B cell (primary cell): Measurements from ENCODE around the gene SEMA4D. TPM values are rescaled to one million over a fixed set of nuclear protein-coding genes. Genes with fewer than 3 reads are reported as not detected.

ENCODE experiments used
- ATAC-seq: fragments of 200-7000 bp; cut with Tn5 transposase; one replicate; pipeline ENCODE4 v1.10.0; 2021; ENCODE audit warnings: low read depth, mild to moderate bottlenecking, moderate number of reproducible peaks, moderate library complexity
- CTCF ChIA-PET: fragments of 350-600 bp; sonication (Branson Sonifier 250); formaldehyde crosslinking; loops from one replicate; lab custom pipeline; 2021; ENCODE audit warnings: antibody characterized with exemption, inconsistent platforms; lab: Charles Lee
- POLR2A ChIA-PET: fragments of 350-600 bp; sonication (Branson Sonifier 250); formaldehyde crosslinking; loops from one replicate; lab custom pipeline; 2021; ENCODE audit warnings: antibody characterized with exemption; lab: Charles Lee
- DNase-seq: peaks from one replicate; pipeline ENCODE4 v3.0.0; 2013
- H2AFZ ChIP-seq: 2 replicates; pipeline ENCODE4 v1.6.1; 2012; ENCODE audit warnings: mild to moderate bottlenecking, low read depth, low read length; ENCODE audit not compliant: insufficient read depth, poor library complexity, severe bottlenecking
- H3K27ac ChIP-seq, 2 donors: 1 replicate in 1 of 2; 2 replicates in 1 of 2; pipeline ENCODE4 v1.5.1; 2012 to 2013; ENCODE audit warnings: low read length in 2 of 2, mild to moderate bottlenecking in 2 of 2, moderate library complexity in 1 of 2
- H3K27me3 ChIP-seq, 4 experiments: fragments of 200-600 bp in 1 of 4; sonication (generic) in 1 of 4; replicated peaks in 1 of 4; 1 replicate in 2 of 4; 2 replicates in 2 of 4; pipeline versions ENCODE4 v1.6.1 to v1.7.0; 2013 to 2016; ENCODE audit warnings: low read length in 3 of 4, mild to moderate bottlenecking in 2 of 4, mixed read lengths in 1 of 4, moderate library complexity in 1 of 4; ENCODE audit not compliant: insufficient read depth in 4 of 4, control insufficient read depth in 3 of 4; ENCODE audit errors: control extremely low read depth in 1 of 4
- H3K36me3 ChIP-seq, 2 experiments: replicated peaks in 1 of 2; 1 replicate in 1 of 2; 2 replicates in 1 of 2; pipeline versions ENCODE4 v1.6.1 to v1.7.1; 2013; ENCODE audit warnings: low read length in 1 of 2; ENCODE audit not compliant: insufficient read depth in 2 of 2, control insufficient read depth in 1 of 2; ENCODE audit errors: control extremely low read depth in 1 of 2, extremely low read depth in 1 of 2
- H3K4me1 ChIP-seq, 2 donors: fragments of 200-600 bp in 1 of 2; sonication (generic) in 1 of 2; 1 replicate in 1 of 2; 2 replicates in 1 of 2; pipeline versions ENCODE4 v1.5.1 to v1.6.1; 2013 to 2017; ENCODE audit warnings: low read length in 2 of 2; ENCODE audit not compliant: control insufficient read depth in 2 of 2, insufficient read depth in 2 of 2
- H3K4me2 ChIP-seq: replicated peaks from 2 replicates; pipeline ENCODE3; 2012; ENCODE audit warnings: mild to moderate bottlenecking, low read depth, low read length; ENCODE audit not compliant: poor library complexity, severe bottlenecking
- H3K4me3 ChIP-seq, 5 experiments: fragments of 200-600 bp in 1 of 5; sonication (generic) in 1 of 5; 1 replicate in 3 of 5; 2 replicates in 2 of 5; pipeline versions ENCODE4 v1.5.1 to v1.7.0; 2011 to 2016; ENCODE audit warnings: low read length in 4 of 5, mild to moderate bottlenecking in 4 of 5, low read depth in 2 of 5, control low read depth in 1 of 5, moderate library complexity in 1 of 5; ENCODE audit not compliant: insufficient read depth in 1 of 5; ENCODE audit errors: control extremely low read depth in 1 of 5, extremely low read depth in 1 of 5
- H3K79me2 ChIP-seq: fragments of 200-600 bp; sonication (generic); one replicate; pipeline ENCODE4 v1.6.0; 2016; ENCODE audit warnings: low read length; ENCODE audit not compliant: control insufficient read depth, insufficient read depth
- H3K9ac ChIP-seq: fragments of 200-600 bp; sonication (generic); 2 replicates; pipeline ENCODE4 v1.6.1; 2017; ENCODE audit warnings: mild to moderate bottlenecking, low read length, moderate library complexity
- H3K9me3 ChIP-seq, 3 donors: one replicate each; pipeline versions ENCODE4 v1.6.1 to v1.7.1; 2013; ENCODE audit warnings: low read length in 2 of 3; ENCODE audit not compliant: control insufficient read depth in 2 of 3, insufficient read depth in 1 of 3; ENCODE audit errors: control extremely low read depth in 1 of 3
- H4K20me1 ChIP-seq: 2 replicates; pipeline ENCODE4 v1.6.0; 2012; ENCODE audit warnings: mild to moderate bottlenecking, low read length; ENCODE audit not compliant: insufficient read depth, control insufficient read depth, poor library complexity, severe bottlenecking
- H3K27ac Mint-ChIP-seq: one replicate; pipeline ENCODE4 v1.8.0; 2021; ENCODE audit warnings: mixed read lengths
- H3K27me3 Mint-ChIP-seq: one replicate; pipeline ENCODE4 v1.8.0; 2021; ENCODE audit warnings: mixed read lengths
- H3K4me1 Mint-ChIP-seq: one replicate; pipeline ENCODE4 v1.8.0; 2021; ENCODE audit warnings: mixed read lengths
- H3K4me3 Mint-ChIP-seq: one replicate; pipeline ENCODE4 v1.8.0; 2021; ENCODE audit warnings: mixed read lengths
- H3K9me3 Mint-ChIP-seq: one replicate; pipeline ENCODE4 v1.8.0; 2022; ENCODE audit warnings: mixed read lengths; ENCODE audit not compliant: insufficient read depth
- EZH2 ChIP-seq: IDR thresholded peaks from 2 replicates; pipeline ENCODE4 v1.6.1; 2012; ENCODE audit warnings: borderline replicate concordance, low read depth, mild to moderate bottlenecking, moderate library complexity, low read length; ENCODE audit not compliant: insufficient read depth, poor library complexity, severe bottlenecking
- WGBS: methylation state at CpG from one replicate; pipeline ENCODE4 v1.1.5; 2013; ENCODE audit warnings: missing lambda C conversion rate; ENCODE audit not compliant: insufficient coverage; 5-methylcytosine and 5-hydroxymethylcytosine counted together
- intact Hi-C: fragments of 100-400 bp; cut with micrococcal nuclease; formaldehyde crosslinking; loops from one replicate; pipeline ENCODE4 v1.10.0; 2022
- polyA plus RNA-seq: library from polyadenylated mRNA; depleted of rRNA; stranded (reverse); fragments of >200 nt; gene quantifications from 2 replicates; pipeline ENCODE4 v1.2.3, GENCODE V29; 2012
- total RNA-seq, 2 donors: library from RNA; stranded (reverse); fragments of 120-200 nt in 1 of 2; gene quantifications; 1 replicate in 1 of 2; 2 replicates in 1 of 2; pipeline versions ENCODE4 v1.2.3 to v1.2.4, GENCODE V29; 2013 to 2022
- TF ChIP-seq, protein P1 (sequence below): fragments of 200-600 bp; IDR thresholded peaks from one replicate; pipeline ENCODE4 v1.8.0; 2022; ENCODE audit warnings: antibody characterized with exemption, mild to moderate bottlenecking

Gene SEMA4D
- total and polyA plus RNA-seq, 2 donors (not counting 1 experiment from before 2014, with no cell fraction given) = 53.6 to 231 TPM

- no peak for TF ChIP-seq EZH2
- TF ChIP-seq, protein P1, sequence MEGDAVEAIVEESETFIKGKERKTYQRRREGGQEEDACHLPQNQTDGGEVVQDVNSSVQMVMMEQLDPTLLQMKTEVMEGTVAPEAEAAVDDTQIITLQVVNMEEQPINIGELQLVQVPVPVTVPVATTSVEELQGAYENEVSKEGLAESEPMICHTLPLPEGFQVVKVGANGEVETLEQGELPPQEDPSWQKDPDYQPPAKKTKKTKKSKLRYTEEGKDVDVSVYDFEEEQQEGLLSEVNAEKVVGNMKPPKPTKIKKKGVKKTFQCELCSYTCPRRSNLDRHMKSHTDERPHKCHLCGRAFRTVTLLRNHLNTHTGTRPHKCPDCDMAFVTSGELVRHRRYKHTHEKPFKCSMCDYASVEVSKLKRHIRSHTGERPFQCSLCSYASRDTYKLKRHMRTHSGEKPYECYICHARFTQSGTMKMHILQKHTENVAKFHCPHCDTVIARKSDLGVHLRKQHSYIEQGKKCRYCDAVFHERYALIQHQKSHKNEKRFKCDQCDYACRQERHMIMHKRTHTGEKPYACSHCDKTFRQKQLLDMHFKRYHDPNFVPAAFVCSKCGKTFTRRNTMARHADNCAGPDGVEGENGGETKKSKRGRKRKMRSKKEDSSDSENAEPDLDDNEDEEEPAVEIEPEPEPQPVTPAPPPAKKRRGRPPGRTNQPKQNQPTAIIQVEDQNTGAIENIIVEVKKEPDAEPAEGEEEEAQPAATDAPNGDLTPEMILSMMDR = no peak
- CTCF ChIA-PET = interaction anchor here (0.6 to 1.1 kb wide), 2 partner anchors 80 to 190 kb away, joined by 4 read pairs; no protein-coding TSS in a partner anchor
- peak overlapping the region; percentile 10 for H3K27ac Mint-ChIP-seq
- H4K20me1 ChIP-seq = peaks cover 16% of the 10 kb centered on the region
- no peak overlapping the region for H3K27ac ChIP-seq
- no peak overlapping the region for H3K4me2 ChIP-seq
- H3K36me3 ChIP-seq = peaks cover 6 to 88% of the 10 kb centered on the region in 2 experiments
- H3K27me3 Mint-ChIP-seq = no peaks in the 10 kb centered on the region
- no peaks in the 10 kb centered on the region for H3K9me3 Mint-ChIP-seq
- H2AFZ ChIP-seq = no peak overlapping the region
- H3K4me3 ChIP-seq = no peak overlapping the region
- ATAC-seq = no peak
- no peaks in the 10 kb centered on the region for H3K4me1 ChIP-seq
- 100% methylated on average over 3 of the region's 3 CpGs for WGBS
- intact Hi-C loops = no loop called here
- POLR2A ChIA-PET = no interaction called here
- H3K4me3 Mint-ChIP-seq = no peak overlapping the region
- H3K4me1 Mint-ChIP-seq = no peaks in the 10 kb centered on the region
- H3K9me3 ChIP-seq = no peaks in the 10 kb centered on the region
- no peak overlapping the region for H3K9ac ChIP-seq
- H3K79me2 ChIP-seq = peaks cover 7% of the 10 kb centered on the region
- DNase-seq = no peak
- no peaks in the 10 kb centered on the region for H3K27me3 ChIP-seq
Observed at GRCh38 chr9:89358376-89358916, 139.5 kb downstream of the SEMA4D start.

DNA sequence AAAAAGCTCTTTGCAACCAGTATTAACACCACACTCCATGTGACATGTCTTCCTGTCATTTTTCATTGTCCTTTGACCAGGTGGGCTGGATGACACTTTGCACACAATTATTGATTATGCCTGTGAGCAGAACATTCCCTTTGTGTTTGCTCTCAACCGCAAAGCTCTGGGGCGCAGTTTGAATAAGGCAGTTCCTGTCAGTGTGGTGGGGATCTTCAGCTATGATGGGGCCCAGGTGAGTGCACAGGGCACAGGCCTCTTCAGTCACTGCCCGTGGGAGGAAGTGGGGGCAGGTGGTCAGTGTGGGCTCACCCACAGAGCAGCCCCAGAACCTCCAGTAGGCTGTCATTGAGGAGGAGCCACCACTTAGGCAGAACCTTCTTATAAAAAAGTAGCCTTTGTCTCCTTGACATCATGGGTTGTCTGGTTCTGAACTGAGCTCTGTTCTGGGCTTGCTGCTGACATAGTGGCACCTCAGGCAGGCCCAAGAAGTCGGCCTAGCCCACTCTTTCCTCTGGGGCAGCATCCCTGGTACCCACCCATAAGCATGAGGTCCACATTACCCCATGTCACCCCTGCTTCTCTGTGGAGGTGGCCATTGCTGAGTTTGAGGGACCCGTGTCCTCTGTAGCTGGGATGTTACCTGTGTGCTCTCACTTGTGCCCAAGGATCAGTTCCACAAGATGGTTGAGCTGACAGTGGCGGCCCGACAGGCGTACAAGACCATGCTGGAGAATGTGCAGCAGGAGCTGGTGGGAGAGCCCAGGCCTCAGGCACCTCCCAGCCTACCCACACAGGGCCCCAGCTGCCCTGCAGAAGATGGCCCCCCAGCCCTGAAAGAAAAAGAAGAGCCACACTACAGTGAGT is 140.3 kb downstream of the SEMA4D start:
- H3K4me2 ChIP-seq = no peak overlapping the region
- DNase-seq = no peak
- Mint-ChIP-seq H3K27me3 (no peaks in the 10 kb centered on the region), H3K4me3 (no peak overlapping the region), H3K9me3 (no peaks in the 10 kb centered on the region), H3K27ac (no peak overlapping the region), H3K4me1 (peaks cover 2% of the 10 kb centered on the region)
- ChIA-PET POLR2A (no interaction called here), CTCF (interaction anchor here (1.1 to 1.5 kb wide), 2 partner anchors 10 to 191 kb away, joined by 4 to 5 read pairs; no protein-coding TSS in a partner anchor)
- no peak overlapping the region for H3K4me3 ChIP-seq
- H4K20me1 ChIP-seq = peaks cover 25% of the 10 kb centered on the region
- H2AFZ ChIP-seq = no peak overlapping the region
- no peak for TF ChIP-seq EZH2
- TF ChIP-seq, protein P1 = no peak
- intact Hi-C loops = no loop called here
- peaks cover 8% of the 10 kb centered on the region for H3K79me2 ChIP-seq
- no peaks in the 10 kb centered on the region for H3K9me3 ChIP-seq
- H3K9ac ChIP-seq = no peak overlapping the region
- H3K4me1 ChIP-seq = peaks cover 0 to 2% of the 10 kb centered on the region in 2 donors
- peaks cover 6 to 89% of the 10 kb centered on the region in 2 experiments for H3K36me3 ChIP-seq
- no peak for ATAC-seq
- H3K27ac ChIP-seq = no peak overlapping the region
- H3K27me3 ChIP-seq = no peaks in the 10 kb centered on the region
- 90% methylated on average over 7 of the region's 8 CpGs for WGBS
